ENCODE results near the gene ANK3.

The ANK3 gene

GRCh38 chr10:60406182-60406581, 16.5 kb upstream of the ANK3 start:
- Histone ChIP-seq H3K9me3 (ENCODE audit: control insufficient read depth, insufficient read depth, low read depth, low read length) (no peaks in the 10 kb centered on the region), H3K4me1 (ENCODE audit: control insufficient read depth, insufficient read depth, low read length) (no peaks in the 10 kb centered on the region), H3K4me3 (ENCODE audit: low read depth, low read length) (no peak overlapping the region), H3K27ac (ENCODE audit: extremely low read depth, low read depth, low read length) (no peak overlapping the region), H3K36me3 (ENCODE audit: control insufficient read depth in 2 of 2, insufficient read depth in 1 of 2, low read length in 2 of 2) (no peaks in the 10 kb centered on the region)
- POLR2A ChIA-PET = no interaction called here
- TF ChIP-seq ZNF677 (tag by site-specific recombination; IDR thresholded peaks at IDR 0.05) (no peak), ZSCAN30 (tag by site-specific recombination; IDR thresholded peaks at IDR 0.05) (no peak)
- CTCF ChIA-PET = no interaction called here

GRCh38 chr10:60405172-60405571, 15.5 kb upstream of the ANK3 start:
- Histone ChIP-seq H3K4me3 (ENCODE audit: low read depth, low read length) (no peak overlapping the region), H3K9me3 (ENCODE audit: control insufficient read depth, insufficient read depth, low read depth, low read length) (no peaks in the 10 kb centered on the region), H3K4me1 (ENCODE audit: control insufficient read depth, insufficient read depth, low read length) (no peaks in the 10 kb centered on the region), H3K36me3 (ENCODE audit: control insufficient read depth in 2 of 2, insufficient read depth in 1 of 2, low read length in 2 of 2) (no peaks in the 10 kb centered on the region), H3K27ac (ENCODE audit: extremely low read depth, low read depth, low read length) (no peak overlapping the region)
- no peak for TF ChIP-seq ZFP69B (tag by site-specific recombination; IDR thresholded peaks at IDR 0.05)
- TF ChIP-seq ZNF155 (tag by site-specific recombination; IDR thresholded peaks at IDR 0.05) = no peak
- TF ChIP-seq BCL11A (tag by site-specific recombination; IDR thresholded peaks at IDR 0.05; ENCODE audit: low read depth) = no peak
- TF ChIP-seq ZNF513 (tag by site-specific recombination; IDR thresholded peaks at IDR 0.05) = no peak
- TF ChIP-seq ZNF549 (tag by site-specific recombination; IDR thresholded peaks at IDR 0.05) = no peak
- no peak for TF ChIP-seq ZNF433 (tag by site-specific recombination; IDR thresholded peaks at IDR 0.05; ENCODE audit: low read depth)
- TF ChIP-seq ZBTB44 (tag by site-specific recombination; IDR thresholded peaks at IDR 0.05) = no peak
- no peak for TF ChIP-seq GFI1B (tag by site-specific recombination; IDR thresholded peaks at IDR 0.05)
- TF ChIP-seq KLF17 (tag by site-specific recombination; IDR thresholded peaks at IDR 0.05) = no peak
- TF ChIP-seq ZNF184 (tag by site-specific recombination; IDR thresholded peaks at IDR 0.05) = no peak
- no peak for TF ChIP-seq KLF10 (tag by site-specific recombination; IDR thresholded peaks at IDR 0.05)
- TF ChIP-seq ZNF18 (tag by site-specific recombination; IDR thresholded peaks at IDR 0.05) = no peak
- no peak for TF ChIP-seq ZNF488 (tag by site-specific recombination; IDR thresholded peaks at IDR 0.05)
- ChIA-PET POLR2A (no interaction called here), CTCF (interaction anchor here (0.6 kb wide), 1 partner anchor 35 kb away, joined by 3 read pairs; no protein-coding TSS in a partner anchor)
